Activated T-cell treated with anti-CD3 and anti-CD28 coated beads for 1 hour (primary cell): Measurements from ENCODE around the gene DDI2.
"Not testable (repeated sequence)": the region's sequence is repeated elsewhere in the genome, so short reads cannot be mapped to it uniquely, and the experiment has no call there.

Source experiments
- DNase-seq: peaks from one replicate; pipeline ENCODE4 v3.0.0-alpha.2; 2020; ENCODE audit warnings: low read depth

Gene DDI2

GRCh38 chr1:15636436-15636835 is 19.2 kb downstream of the DDI2 start:
- no peak for DNase-seq

- DNase-seq, result no peak
Observed at GRCh38 chr1:15637826-15638225, 20.6 kb downstream of the DDI2 start.

GRCh38 chr1:15639262-15639661 is 22.0 kb downstream of the DDI2 start:
- DNase-seq, result no peak

GRCh38 chr1:15639931-15640330 is 22.7 kb downstream of the DDI2 start:
- no peak for DNase-seq

- DNase-seq, result no peak
Observed at GRCh38 chr1:15640667-15641066, 23.4 kb downstream of the DDI2 start.

- no peak for DNase-seq
Observed at GRCh38 chr1:15649937-15650336, 32.7 kb downstream of the DDI2 start.

- DNase-seq, result no peak
Observed at GRCh38 chr1:15650433-15650832, 33.2 kb downstream of the DDI2 start.

GRCh38 chr1:15652130-15652529 is 34.9 kb downstream of the DDI2 start:
- DNase-seq, result not testable (repeated sequence)

GRCh38 chr1:15654091-15654690 is 36.9 kb downstream of the DDI2 start:
- DNase-seq, result no peak

- DNase-seq, result no peak
Observed at GRCh38 chr1:15656464-15656863, 39.2 kb downstream of the DDI2 start.

- DNase-seq, result no peak
Observed at GRCh38 chr1:15657021-15657420, 39.8 kb downstream of the DDI2 start.

- no peak for DNase-seq
Observed at GRCh38 chr1:15660151-15660550, 42.9 kb downstream of the DDI2 start.

GRCh38 chr1:15662477-15662876 is 45.2 kb downstream of the DDI2 start:
- DNase-seq, result no peak

GRCh38 chr1:15663925-15664324 is 46.7 kb downstream of the DDI2 start:
- DNase-seq, result no peak

- DNase-seq, result no peak
Observed at GRCh38 chr1:15667362-15667761, 50.1 kb downstream of the DDI2 start.

GRCh38 chr1:15668089-15668754 is 51.0 kb downstream of the DDI2 start:
- no peak for DNase-seq

GRCh38 chr1:15669074-15669473 is 51.8 kb downstream of the DDI2 start:
- DNase-seq, result no peak

- no peak for DNase-seq
Observed at GRCh38 chr1:15669864-15670263, 52.6 kb downstream of the DDI2 start.

GRCh38 chr1:15671430-15671829 is 54.2 kb downstream of the DDI2 start:
- no peak for DNase-seq

GRCh38 chr1:15674386-15675159 is 57.3 kb downstream of the DDI2 start:
- DNase-seq, result no peak

GRCh38 chr1:15676010-15676409 is 58.8 kb downstream of the DDI2 start:
- DNase-seq, result no peak

GRCh38 chr1:15676688-15677661 is 59.7 kb downstream of the DDI2 start:
- no peak for DNase-seq
